Measurements from ENCODE around the gene SVOPL.
"Not testable (repeated sequence)": the region's sequence is repeated elsewhere in the genome, so short reads cannot be mapped to it uniquely, and the experiment has no call there.

Gene SVOPL

DNA sequence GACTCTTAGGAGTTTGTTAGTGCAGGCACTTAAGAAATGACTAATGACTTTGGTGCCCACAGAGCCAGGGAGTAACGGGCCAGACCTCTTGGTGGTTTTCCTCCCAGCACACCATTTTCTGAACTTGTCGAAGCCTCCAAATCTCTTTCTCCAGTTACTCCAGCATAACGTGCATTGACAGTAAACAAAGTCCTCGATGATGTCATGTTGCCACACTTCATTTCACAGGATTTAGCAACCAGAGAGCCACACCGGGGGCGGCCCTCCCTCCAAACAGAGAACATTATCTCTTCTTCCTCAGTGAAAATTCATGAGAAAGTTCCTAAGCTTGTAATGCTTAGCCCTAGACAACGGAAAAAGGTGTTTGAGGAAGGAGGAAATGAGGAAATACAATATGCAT, 4.0 kb upstream of the SVOPL start:
- in situ Hi-C loops (cut with MboI; ENCODE audit: low sequenced_read_pairs) = no loop called here

DNA sequence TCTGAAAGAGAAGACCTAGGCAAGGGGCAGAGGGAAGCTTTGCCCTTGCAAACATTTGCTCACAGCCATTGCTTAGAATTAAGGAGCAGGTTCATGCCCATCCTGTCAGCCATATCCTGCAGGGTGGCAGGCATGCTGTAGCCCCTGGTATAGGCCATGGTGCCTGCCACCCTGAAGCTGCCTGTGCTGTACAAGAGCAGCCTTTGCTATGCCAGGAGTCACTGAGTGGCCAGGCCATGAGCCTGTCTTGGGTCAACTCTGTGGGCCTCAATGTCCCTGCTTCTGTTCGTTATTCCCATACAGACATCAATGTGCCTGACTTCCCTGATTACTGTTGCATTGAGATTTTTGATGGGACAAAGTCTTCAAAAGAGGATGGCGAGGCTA, 368 bp upstream of the SVOPL start:
- in situ Hi-C loops (cut with MboI; ENCODE audit: low sequenced_read_pairs) = no loop called here

DNA sequence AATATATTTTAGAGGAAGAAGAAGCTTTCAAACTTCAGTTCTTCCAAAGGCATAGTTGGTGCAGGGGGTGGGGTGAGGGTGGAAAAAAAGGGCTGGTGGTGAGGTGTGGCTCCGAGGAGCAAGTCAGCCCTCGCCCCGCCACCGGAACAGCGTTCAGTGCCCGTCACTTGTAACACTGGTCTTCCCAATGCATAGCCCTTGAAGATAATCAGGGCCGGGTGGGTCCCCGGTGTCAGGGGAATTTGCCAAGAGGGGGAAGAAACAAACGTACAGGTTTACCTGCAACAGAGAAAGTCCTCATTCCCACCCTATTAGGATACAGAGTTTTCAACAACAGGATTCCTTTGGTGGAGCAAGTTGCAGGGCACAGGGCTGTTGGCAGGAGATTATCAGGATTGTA, 1.5 kb downstream of the SVOPL start:
- in situ Hi-C loops (cut with MboI; ENCODE audit: low sequenced_read_pairs) = no loop called here

DNA sequence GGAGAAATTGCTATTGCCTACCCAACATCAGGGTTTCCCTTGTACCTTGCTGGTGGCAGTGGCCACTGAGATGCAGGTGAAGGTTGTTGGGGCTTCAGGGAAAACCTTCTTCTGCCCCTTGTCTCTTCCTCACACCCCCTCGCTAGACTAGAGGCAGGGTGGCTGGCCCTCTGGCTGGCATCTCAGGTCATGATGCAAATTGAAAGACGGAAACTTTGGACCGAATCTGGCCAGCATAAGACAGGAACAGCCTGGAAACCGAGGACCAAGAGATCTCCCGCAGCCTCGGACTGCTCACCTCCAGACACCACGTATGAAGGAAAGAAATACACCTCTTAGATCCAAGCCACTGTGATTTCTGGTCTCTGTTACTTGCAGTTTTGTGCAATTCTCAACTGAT, 2.9 kb downstream of the SVOPL start:
- in situ Hi-C loops (cut with MboI; ENCODE audit: low sequenced_read_pairs) = no loop called here

DNA sequence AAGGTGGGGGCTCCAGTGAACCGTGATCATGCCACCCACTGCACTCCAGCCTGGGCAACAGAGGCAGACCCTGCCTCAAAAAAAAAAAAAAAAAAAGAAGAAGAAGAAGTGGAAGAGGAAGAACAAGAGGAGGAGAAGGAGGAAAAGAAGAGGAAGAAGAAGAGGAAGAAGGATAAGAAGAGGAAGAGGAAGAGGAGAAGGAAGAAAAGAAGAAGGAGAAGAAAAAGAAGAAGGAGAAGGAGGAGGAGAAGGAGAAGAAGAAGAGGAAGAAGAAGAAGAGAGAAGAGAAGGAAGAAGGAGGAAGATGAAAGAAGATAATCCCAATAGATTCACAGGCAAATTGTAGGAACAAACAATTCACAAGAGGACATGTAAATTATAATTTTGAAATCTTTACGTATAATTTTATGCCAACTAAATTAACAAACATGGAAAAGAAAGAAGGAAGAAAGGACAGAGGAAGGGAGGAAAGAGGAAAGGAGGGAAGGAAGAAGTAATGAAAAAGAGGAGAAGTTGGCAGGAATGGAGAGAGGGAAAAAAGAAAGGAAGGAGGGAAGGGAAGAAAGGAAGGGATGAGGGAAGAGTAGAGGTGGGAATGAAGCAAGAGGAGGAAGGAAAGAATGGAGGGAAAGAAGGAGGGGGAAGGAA, 3.5 kb downstream of the SVOPL start:
- in situ Hi-C loops (cut with MboI; ENCODE audit: low sequenced_read_pairs) = no loop called here

DNA sequence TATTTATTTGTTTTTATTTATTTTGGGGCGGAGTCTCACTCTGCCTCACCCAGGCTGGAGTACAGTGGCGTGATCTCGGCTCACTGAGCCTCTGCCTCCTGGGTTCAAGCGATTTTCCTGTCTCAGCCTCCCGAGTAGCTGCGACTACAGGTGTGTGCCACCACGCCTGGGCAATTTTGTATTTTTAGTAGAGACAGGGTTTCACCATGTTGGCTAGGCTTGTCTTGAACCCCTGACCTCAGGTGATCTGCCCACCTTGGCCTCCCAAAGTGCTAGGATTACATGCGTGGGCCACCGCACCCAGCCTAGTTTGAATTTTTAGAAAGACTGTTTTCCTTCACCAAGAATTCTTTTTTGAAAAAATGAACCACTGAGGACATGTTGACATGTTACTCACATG, 5.4 kb downstream of the SVOPL start:
- in situ Hi-C loops (cut with MboI; ENCODE audit: low sequenced_read_pairs) = not testable (repeated sequence)

DNA sequence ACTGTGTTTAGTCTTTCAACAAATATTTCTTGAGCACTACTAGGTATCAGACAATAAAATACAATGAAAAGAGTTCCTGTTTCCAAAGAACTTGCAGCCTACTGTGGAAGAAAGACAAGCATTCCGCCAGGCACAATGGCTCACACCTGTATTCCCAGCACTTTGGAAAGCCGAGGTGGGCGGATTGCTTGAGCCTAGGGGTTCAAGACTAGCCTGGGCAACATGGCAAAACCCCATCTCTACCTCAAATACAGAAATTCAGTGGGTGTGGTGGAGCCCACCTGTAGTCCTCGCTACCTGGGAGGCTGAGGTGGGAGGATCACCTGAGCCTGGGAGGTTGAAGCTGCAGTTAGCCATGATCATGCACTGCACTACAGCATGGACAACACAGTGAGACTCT, 6.1 kb downstream of the SVOPL start:
- in situ Hi-C loops (cut with MboI; ENCODE audit: low sequenced_read_pairs) = no loop called here

DNA sequence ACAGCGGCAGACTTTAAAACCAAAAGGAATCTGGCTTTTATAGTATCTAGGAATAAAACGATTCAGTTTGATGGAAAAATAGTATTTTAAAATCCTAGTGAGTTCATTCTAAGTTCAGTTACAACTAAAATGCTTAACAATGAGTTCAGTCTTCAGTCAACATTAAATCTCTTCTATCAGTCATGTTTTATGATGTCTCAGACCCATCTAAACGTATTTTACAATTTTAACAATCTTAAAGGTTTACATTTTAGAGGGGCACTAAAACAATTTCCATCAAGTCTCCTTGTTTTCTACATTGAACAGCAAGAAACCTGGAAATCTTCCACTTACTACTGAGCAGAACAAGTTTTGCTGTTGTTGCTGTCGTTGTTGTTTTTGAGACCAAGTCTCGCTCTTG, 10.0 kb downstream of the SVOPL start:
- in situ Hi-C loops (cut with MboI; ENCODE audit: low sequenced_read_pairs) = no loop called here

DNA sequence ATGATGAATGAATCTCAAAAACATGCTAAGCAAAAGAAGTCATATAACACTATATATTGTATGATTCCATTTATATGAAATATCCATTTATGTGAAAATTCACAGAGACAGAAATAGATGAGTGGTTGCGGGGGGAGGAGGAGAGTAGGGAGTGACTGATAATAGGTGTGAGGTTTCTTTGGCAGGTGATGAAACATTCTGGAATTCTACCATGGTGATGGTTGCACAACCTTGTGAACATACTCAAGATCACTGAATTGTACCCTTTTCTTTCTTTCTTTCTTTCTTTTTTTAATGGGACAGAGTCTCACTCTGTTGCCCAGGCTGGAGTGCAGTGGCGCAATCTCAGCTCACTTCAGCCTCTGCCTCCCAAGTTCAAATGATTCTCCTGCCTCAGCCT, 10.7 kb downstream of the SVOPL start:
- in situ Hi-C loops (cut with MboI; ENCODE audit: low sequenced_read_pairs) = no loop called here

DNA sequence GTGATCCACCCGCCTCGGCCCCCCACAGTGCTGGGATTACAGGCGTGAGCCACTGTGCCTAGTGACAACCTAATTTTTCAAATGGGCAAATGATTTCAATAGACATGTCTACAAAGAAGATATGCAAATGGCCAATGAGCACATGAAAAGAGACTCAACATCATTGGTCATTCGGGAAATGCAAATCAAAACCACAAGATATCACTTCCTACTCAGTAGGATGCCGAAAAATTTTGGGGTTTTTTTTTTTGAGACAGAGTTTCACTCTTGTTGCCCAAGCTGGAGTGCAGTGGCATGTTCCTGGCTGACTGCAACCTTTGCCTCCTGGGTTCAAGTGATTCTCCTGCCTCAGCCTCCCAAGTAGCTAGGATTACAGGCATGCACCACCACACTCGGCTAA, 13.1 kb downstream of the SVOPL start:
- in situ Hi-C loops (cut with MboI; ENCODE audit: low sequenced_read_pairs) = not testable (repeated sequence)

DNA sequence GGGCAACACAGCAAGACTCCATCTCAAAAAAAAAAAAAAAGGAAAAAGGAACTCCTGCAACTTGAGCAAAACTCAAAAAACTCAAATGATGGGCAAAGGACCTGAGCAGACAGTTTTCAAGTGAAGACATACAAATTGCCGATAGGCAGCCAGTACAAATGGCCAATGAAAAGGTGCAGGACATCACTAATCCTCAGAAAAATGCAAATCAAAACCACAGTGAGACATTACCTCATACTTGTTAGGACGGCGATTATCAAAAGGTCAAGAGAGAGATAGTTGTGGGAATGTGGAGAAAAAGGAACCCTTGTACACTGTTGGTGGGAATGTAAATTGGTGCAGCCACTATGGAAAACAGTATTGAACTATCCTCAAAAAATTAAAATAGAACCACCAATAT, 16.8 kb downstream of the SVOPL start:
- in situ Hi-C loops (cut with MboI; ENCODE audit: low sequenced_read_pairs) = no loop called here

DNA sequence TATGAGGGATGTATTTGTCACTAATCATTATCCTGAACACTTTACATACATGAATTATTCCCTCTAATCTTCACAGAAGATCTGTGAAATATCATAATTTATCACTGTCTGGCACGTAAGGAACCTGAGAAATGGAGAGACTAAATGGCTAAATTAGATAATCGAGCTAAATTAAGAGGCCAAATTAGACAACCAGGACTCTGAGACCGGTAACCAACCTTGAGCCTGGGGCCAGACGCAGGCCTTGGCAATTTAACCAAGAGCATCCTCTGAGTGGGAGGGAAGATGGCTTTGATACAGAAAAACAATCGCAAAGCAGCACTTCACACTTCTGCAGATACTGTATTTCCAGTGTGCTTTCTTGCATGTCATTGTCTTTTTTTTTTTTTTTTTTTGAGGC, 21.4 kb downstream of the SVOPL start:
- in situ Hi-C loops (cut with MboI; ENCODE audit: low sequenced_read_pairs) = no loop called here

DNA sequence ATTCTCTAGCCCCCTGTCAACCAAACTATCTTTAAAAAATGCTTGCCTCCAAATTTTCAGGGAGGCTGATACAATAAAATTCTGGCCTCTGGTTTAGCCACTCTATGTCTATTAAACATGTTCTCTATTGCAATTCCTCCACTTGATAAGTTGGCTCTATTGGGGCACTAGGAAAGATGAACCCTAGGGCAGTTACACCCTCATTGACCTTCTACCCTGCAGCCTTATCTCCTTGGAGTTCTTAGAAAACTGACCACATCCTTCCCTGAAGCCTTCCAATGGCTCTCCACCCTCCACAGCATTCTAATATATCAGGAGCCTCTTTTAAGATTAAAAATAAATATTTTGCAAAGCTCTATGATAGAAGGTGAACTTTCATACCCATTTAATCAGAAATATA, 30.6 kb downstream of the SVOPL start:
- in situ Hi-C loops (cut with MboI; ENCODE audit: low sequenced_read_pairs) = no loop called here

DNA sequence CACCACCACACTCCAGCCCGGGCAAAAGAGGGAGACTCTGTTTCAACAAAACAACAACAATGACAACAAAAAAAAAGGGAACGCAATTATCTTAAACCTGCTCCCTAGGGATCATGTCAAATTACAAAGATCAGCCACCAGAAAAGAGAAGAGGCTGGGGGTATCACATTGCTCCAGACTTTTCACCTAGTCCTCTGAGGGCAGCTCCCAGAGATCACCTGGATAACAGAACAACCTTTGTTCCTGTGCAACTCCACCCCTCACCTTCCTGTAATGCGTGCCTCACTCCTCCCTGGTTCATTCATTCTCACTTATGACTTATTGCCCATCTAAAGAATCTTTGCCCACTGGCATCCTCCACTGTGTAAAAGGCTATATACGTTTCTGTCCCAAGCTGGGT, 31.8 kb downstream of the SVOPL start:
- in situ Hi-C loops (cut with MboI; ENCODE audit: low sequenced_read_pairs) = no loop called here

DNA sequence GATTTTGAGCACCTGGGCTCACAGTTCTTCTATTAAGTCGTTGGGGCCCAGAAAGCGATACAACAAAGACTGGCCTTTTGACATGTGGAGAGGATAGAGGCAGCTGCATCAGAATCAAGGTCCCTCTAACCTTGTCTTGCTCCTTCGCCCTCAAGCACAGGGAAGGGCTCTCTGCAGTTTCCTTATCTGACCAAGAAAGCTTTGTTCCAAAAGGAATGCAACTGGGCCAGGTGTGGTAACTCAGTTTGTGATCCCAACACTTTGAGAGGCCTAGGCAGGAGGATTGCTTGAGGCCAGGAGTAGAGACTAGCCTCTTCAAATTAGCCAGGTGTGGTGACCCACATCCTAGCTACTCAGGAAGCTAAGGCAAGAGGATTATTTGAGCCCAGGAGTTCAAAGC, 32.2 kb downstream of the SVOPL start:
- in situ Hi-C loops (cut with MboI; ENCODE audit: low sequenced_read_pairs) = no loop called here

DNA sequence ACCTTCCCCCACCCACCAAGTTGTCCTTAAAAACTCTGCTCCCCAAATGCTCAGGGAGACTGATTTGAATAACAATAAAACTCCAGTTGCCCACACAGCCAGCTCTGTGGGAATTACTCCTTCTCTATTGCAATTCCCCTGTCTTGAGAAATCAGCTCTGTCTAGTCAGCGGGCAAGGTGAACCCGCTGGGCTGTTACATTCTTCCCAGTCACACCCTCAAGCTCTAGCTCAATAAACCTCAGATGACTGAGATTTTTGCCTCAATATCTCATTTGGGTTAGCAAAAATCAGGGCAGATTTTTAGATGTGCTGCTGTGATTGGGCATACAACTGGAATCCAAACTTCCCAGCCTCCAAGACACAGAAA, 32.9 kb downstream of the SVOPL start:
- in situ Hi-C loops (cut with MboI; ENCODE audit: low sequenced_read_pairs) = no loop called here

DNA sequence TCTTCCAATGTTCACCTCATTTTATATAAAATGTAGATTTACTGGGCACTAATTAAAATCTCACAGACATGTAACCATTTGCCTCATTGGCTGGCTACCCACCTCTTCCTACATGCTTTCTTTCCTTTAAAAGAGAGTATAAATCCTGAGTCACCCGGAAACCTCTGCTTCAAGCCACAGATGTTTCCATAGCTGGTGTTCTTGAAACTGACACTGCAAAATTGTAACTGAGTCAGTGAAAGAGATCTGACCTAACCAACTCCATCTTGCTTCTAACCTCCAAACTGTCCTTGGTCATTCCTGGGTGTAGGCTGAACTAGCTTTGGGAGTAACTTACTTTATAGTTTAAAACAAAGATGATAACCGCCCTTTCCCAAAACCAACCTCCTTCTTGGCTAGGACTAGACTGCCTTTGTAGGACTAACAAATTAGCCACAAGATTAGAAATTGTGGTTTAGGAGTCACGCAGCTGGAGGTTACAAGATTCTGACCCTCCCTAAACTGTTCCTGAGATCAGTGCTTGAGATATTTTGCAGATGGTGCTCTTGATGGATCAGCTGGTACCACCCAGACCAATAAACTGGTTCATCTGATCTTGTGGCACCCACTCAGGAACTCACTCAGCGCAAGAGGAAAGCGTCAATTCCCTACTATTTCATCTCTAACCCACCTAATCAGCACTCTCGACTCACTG, 33.5 kb downstream of the SVOPL start:
- in situ Hi-C loops (cut with MboI; ENCODE audit: low sequenced_read_pairs) = no loop called here

DNA sequence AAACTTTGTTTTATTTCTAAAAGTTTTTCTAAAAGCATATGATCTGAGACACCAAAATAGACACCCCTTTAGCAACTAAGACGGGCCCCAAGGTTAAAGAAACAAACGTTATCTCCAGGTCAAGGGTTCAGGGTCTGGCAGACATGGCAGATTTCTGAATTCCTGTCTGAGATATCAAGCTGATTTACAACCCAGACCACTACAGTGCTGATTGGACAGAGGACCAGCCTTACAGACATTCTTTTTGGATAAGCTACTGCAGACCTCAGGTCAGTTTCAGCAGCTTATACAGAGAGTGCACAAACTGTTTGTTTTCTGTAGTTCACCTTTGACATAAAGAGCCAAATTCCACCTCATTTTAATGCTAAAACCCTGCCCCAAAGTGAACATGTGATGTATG, 34.8 kb downstream of the SVOPL start:
- in situ Hi-C loops (cut with MboI; ENCODE audit: low sequenced_read_pairs) = no loop called here

DNA sequence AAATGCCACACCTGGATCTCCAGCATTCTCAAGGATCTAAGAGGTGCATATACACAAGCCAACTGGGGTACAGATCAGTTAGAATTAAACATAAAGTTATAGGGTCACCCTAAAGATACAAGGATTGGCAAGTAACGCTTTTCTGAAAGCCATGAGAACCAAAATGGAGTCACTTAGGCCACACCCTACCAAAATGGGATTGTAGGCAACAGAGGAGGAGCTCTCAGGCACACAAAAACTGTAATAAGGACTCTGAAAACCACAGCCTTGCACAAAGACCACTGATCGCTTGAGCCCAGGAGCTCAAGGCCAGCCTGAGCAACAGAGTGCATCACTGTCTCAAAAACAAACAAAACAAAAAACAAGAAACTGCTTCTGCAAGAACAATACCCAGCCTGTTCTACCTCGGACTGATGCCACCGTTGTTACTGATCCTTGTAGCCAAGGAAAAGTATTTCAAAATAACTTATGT, 35.5 kb downstream of the SVOPL start:
- in situ Hi-C loops (cut with MboI; ENCODE audit: low sequenced_read_pairs) = no loop called here

DNA sequence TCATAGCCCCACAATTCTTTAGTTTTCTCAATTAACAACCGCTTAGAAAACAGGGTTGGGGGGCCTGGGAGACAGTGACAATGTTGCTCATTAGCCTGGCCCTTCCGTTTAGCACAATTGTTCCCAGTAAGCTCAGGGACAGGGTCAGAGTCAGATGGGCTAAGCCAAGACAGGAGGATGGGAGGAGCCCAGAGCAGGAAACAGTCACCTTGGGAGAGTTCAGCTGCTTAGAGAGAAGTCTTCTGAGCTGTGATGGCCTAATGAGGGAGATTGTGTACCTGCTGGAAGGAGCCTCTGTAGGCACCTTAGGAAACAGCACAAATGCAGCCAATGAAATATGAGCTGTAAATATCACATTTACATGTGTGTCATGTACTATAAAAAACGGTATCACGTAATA, 35.9 kb downstream of the SVOPL start:
- in situ Hi-C loops (cut with MboI; ENCODE audit: low sequenced_read_pairs) = no loop called here

DNA sequence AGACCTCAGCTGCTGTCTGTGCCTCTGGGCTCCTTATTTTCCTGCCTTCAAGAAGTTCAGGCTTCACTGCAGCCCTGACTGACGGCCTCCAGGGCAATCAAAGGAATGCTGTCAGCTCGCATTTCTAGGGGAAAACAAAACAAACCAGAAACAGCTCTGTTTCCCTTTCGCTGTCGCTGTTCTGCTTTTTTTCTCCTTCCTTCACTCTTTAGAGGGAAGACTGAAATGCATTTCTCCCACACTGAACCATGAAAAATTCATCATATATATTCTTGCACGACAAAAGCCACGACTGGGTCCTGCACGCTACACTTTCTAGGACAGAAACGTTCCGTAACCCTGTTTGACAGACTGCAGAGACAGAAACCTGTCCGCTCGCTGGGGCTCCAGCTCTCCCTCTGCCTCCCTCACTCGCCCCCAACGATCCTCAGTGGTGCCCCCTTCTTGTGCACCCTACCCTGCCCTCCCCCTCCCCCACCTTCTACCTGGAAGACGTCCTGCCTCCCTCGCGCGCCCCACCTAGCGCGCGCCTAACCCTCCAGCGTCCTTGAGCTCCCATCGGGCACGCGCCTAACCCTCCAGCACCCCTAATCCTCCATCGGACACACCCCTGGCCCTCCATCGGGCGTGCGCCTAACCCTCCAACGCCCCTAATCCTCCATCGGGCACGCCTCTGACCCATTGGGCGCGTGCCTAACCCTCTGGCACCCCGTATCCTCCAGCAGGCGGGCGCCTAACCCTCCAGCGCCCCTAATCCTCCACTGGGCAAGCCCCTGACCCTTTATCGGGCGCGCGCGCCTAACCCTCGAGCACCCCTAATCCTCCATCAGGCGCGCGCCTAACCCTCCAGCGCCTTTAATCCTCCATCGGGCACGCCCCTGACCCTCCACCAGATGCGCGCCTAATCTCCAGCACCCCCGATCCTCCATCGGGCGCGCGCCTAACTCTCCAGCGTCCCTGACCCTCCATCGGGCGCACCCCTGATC, 37.1 kb downstream of the SVOPL start:
- in situ Hi-C loops (cut with MboI; ENCODE audit: low sequenced_read_pairs) = no loop called here

DNA sequence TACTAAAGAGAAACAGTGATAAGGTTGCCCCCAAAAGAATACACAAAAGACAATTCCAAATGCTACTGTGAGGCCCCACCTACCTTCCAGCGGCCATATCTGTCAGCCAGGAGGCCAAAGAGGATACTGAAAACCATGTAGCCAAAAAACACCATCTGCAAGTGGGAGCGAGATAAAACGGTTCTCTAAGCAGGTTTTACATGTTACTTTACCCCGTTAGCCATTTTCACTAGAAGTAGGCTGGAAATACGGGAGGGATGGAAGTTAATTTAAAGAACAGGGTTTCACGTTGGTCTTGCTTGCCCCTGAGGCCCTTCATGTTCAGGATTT, 38.2 kb downstream of the SVOPL start:
- in situ Hi-C loops (cut with MboI; ENCODE audit: low sequenced_read_pairs) = no loop called here

Measured in HL-60/S4 treated with phorbol 12-myristate 13-acetate at 8.2 ng/mL for 4 days and 3 days (cell line).